Heart left ventricle (tissue), 16 donors: Measurements from ENCODE around the gene PTPRC. TPM values are rescaled to one million over a fixed set of nuclear protein-coding genes. Genes with fewer than 3 reads are reported as not detected.

Experiments used
- ATAC-seq, 4 donors: fragments of 200-7000 bp; cut with Tn5 transposase; one replicate each; pipeline ENCODE4 v1.9.1; 2020 to 2022; ENCODE audit warnings: moderate library complexity in 4 of 4, mild to moderate bottlenecking in 3 of 4, moderate number of reproducible peaks in 1 of 4
- DNase-seq, 5 donors: peaks; one replicate each; pipeline ENCODE4 v3.0.0-alpha.2; 2020
- H3K27ac ChIP-seq, 12 donors: fragments of 200-600 bp; sonication (generic) in 4 of 12; one replicate each; pipeline versions ENCODE4 v1.5.0 to v1.8.0; 2016 to 2022; ENCODE audit warnings: mild to moderate bottlenecking in 2 of 12
- H3K27me3 ChIP-seq, 9 donors: fragments of 200-600 bp; sonication (generic) in 2 of 9; one replicate each; pipeline versions ENCODE4 v1.5.1 to v1.8.0; 2016 to 2022; ENCODE audit warnings: mild to moderate bottlenecking in 3 of 9
- H3K36me3 ChIP-seq, 9 donors: fragments of 200-600 bp; sonication (generic) in 2 of 9; one replicate each; pipeline versions ENCODE4 v1.5.0 to v1.8.0; 2018 to 2022; ENCODE audit warnings: mild to moderate bottlenecking in 2 of 9
- H3K4me1 ChIP-seq, 12 donors: fragments of 200-600 bp; sonication (generic) in 4 of 12; one replicate each; pipeline versions ENCODE4 v1.5.0 to v1.8.0; 2016 to 2022; ENCODE audit warnings: mild to moderate bottlenecking in 3 of 12
- H3K4me3 ChIP-seq, 12 donors: fragments of 200-600 bp; sonication (generic) in 4 of 12; one replicate each; pipeline versions ENCODE4 v1.5.0 to v1.8.0; 2017 to 2022; ENCODE audit warnings: mild to moderate bottlenecking in 9 of 12, moderate library complexity in 4 of 12
- H3K9me3 ChIP-seq, 12 donors: fragments of 200-600 bp; sonication (generic) in 4 of 12; one replicate each; pipeline versions ENCODE4 v1.5.0 to v1.8.0; 2016 to 2022; ENCODE audit warnings: mild to moderate bottlenecking in 1 of 12
- POLR2A ChIP-seq, 2 donors: fragments of 450-650 bp; IDR thresholded peaks; one replicate each; pipeline ENCODE4 v1.6.1; 2017; ENCODE audit warnings: antibody characterized with exemption in 2 of 2, mild to moderate bottlenecking in 2 of 2, moderate library complexity in 2 of 2
- WGBS, 4 donors: extraction: QIAGEN DNeasy Blood & Tissue Kit in 2 of 4; methylation state at CpG; one replicate each; pipeline versions ENCODE4 v1.1.5 to v1.1.7; 2013 to 2018; 5-methylcytosine and 5-hydroxymethylcytosine counted together
- intact Hi-C, 10 donors: fragments of 100-400 bp; cut with DNase I; formaldehyde crosslinking; loops; one replicate each; pipeline versions ENCODE4 v1.11.1 to v1.14.2; 2022
- polyA plus RNA-seq, 2 donors: library from polyadenylated mRNA; stranded (reverse); fragments of 200-250 nt; gene quantifications; one replicate each; pipeline ENCODE4 v1.2.3, GENCODE V29; 2013
- total RNA-seq, 9 donors: library from RNA; depleted of rRNA in 2 of 9; stranded (reverse); fragments of >200 nt in 2 of 9; fragmentation: NEBNext Ultra II Directional in 3 of 9; extraction: Animal tissue kit (Norgen Biotek cat#: 25700) in 3 of 9; gene quantifications; one replicate each; pipeline versions ENCODE4 v1.1.0 to v1.2.4, GENCODE V29; 2016 to 2023
- TF ChIP-seq, protein P1 (sequence below), 12 donors: fragments of 200-600 bp; sonication (generic) in 4 of 12; IDR thresholded peaks; one replicate each; pipeline versions ENCODE4 v1.5.0 to v1.8.0; 2018 to 2022; ENCODE audit warnings: antibody characterized with exemption in 12 of 12, mild to moderate bottlenecking in 5 of 12
- donor health status: ischemic (EF 13 %, LVEDD 7.1; RV severe dilation, severe dysfunction).
- donor health status: healthy with polysubstance abuse.
- donor health status: DM: no; HTN: yes; CAD: no.
- donor health status: DM: no; HTN: no; CAD: no.
- donor health status: ischemic (EF 25% LVEDD 6.9; RV normal size, moderate dysfunction).
- donor health status: ischemic (EF 25% LVEDD 5.7; RV mildly dilated, moderate dysfunction).
- donor health status: healthy.
- donor health status: DM: yes; HTN: yes; CAD: no.
- donor health status: ischemic (EF 35%, LVEDD 5.7; RV mildly dilated, moderate dysfunction).
- donor health status: nonischemic (EF 11% LVEDD 7.7; RV severe dilation, severe dysfunction).
- donor health status: DM: yes; HTN: yes; CAD: no.
- donor health status: PGD.
- donor health status: ischemic (EF 29% LVEDD 5.4; RV normal size, mild dysfunction).
- donor health status: nonischemic (EF 23%, LVEDD 6.1; RV moderate dilation, normal function).

PTPRC gene
- total and polyA plus RNA-seq, 11 donors = 0.65 to 99.3 (median 4.4) TPM

GRCh38 chr1:198607714-198608113 lies 31.1 kb upstream of the PTPRC start:
- H3K27me3 ChIP-seq = no peaks in the 10 kb centered on the region
- peaks cover 0 to 12% (median 0%) of the 10 kb centered on the region in 12 donors for H3K4me1 ChIP-seq
- WGBS, 4 donors = 81 to 88% (median 84%) methylated on average over 2 of the region's 2 CpGs
- H3K36me3 ChIP-seq = no peaks in the 10 kb centered on the region
- ATAC-seq (no peak), DNase-seq (no peak)
- H3K4me3 ChIP-seq = no peak overlapping the region
- TF ChIP-seq POLR2A (IDR thresholded peaks at IDR 0.05) = no peak
- TF ChIP-seq, protein P1, sequence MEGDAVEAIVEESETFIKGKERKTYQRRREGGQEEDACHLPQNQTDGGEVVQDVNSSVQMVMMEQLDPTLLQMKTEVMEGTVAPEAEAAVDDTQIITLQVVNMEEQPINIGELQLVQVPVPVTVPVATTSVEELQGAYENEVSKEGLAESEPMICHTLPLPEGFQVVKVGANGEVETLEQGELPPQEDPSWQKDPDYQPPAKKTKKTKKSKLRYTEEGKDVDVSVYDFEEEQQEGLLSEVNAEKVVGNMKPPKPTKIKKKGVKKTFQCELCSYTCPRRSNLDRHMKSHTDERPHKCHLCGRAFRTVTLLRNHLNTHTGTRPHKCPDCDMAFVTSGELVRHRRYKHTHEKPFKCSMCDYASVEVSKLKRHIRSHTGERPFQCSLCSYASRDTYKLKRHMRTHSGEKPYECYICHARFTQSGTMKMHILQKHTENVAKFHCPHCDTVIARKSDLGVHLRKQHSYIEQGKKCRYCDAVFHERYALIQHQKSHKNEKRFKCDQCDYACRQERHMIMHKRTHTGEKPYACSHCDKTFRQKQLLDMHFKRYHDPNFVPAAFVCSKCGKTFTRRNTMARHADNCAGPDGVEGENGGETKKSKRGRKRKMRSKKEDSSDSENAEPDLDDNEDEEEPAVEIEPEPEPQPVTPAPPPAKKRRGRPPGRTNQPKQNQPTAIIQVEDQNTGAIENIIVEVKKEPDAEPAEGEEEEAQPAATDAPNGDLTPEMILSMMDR (IDR thresholded peaks at IDR 0.05) = no peak
- intact Hi-C loops = no loop called here
- no peaks in the 10 kb centered on the region for H3K9me3 ChIP-seq
- H3K27ac ChIP-seq = no peak overlapping the region

GRCh38 chr1:198610362-198610761 lies 28.5 kb upstream of the PTPRC start:
- TF ChIP-seq POLR2A (IDR thresholded peaks at IDR 0.05) = no peak
- TF ChIP-seq, protein P1 (IDR thresholded peaks at IDR 0.05) = no peak
- 60 to 70% (median 68%) methylated on average over 1 of the region's 1 CpG for WGBS, 4 donors
- H3K4me1 ChIP-seq = peaks cover 0 to 17% (median 0%) of the 10 kb centered on the region in 12 donors
- H3K4me3 ChIP-seq = no peak overlapping the region
- no peaks in the 10 kb centered on the region for H3K27me3 ChIP-seq
- intact Hi-C loops = no loop called here
- no peaks in the 10 kb centered on the region for H3K9me3 ChIP-seq
- no peak overlapping the region for H3K27ac ChIP-seq
- H3K36me3 ChIP-seq = no peaks in the 10 kb centered on the region
- ATAC-seq (no peak), DNase-seq (no peak)

DNA sequence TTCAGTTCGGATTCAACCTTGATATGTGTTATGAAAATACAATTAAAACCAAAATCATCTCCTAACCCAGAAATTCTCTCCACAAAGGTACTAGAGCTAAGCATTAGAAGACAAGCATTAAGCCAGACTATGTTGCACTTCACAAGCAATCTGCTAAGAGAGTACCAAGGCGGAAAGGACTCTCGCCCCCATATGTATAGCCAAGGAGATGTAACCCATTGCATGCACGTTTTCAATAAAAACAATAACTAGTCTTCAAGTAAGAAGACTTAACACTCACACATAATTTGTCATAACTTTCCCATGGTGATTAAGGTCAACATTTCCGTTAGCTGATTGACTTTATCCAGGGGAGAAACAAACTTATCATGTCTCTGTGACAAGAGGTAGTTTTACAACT lies 27.6 kb upstream of the PTPRC start:
- intact Hi-C loops = no loop called here
- 80 to 92% (median 85%) methylated on average over 5 of the region's 5 CpGs for WGBS, 4 donors
- no peaks in the 10 kb centered on the region for H3K27me3 ChIP-seq
- H3K4me1 ChIP-seq = peaks cover 0 to 25% (median 0%) of the 10 kb centered on the region in 12 donors
- H3K9me3 ChIP-seq = no peaks in the 10 kb centered on the region
- peak overlapping the region in 1 of 12 donors; percentile 87 for H3K27ac ChIP-seq
- no peaks in the 10 kb centered on the region for H3K36me3 ChIP-seq
- no peak for ATAC-seq
- H3K4me3 ChIP-seq = no peak overlapping the region
- DNase-seq = no peak
- TF ChIP-seq, protein P1 (IDR thresholded peaks at IDR 0.05) = no peak
- no peak for TF ChIP-seq POLR2A (IDR thresholded peaks at IDR 0.05)

- ATAC-seq = no peak
- WGBS, 4 donors = 80 to 85% (median 83%) methylated on average over 6 of the region's 6 CpGs
- Histone ChIP-seq H3K4me3 (peak overlapping the region in 1 of 12 donors; percentile 31), H3K27me3 (no peaks in the 10 kb centered on the region), H3K36me3 (no peaks in the 10 kb centered on the region), H3K4me1 (peaks cover 0 to 26% (median 0%) of the 10 kb centered on the region in 12 donors), H3K27ac (peak overlapping the region in 1 of 12 donors; percentile 87), H3K9me3 (no peaks in the 10 kb centered on the region)
- intact Hi-C loops = no loop called here
- DNase-seq = no peak
- TF ChIP-seq, protein P1 (IDR thresholded peaks at IDR 0.05) = no peak
- TF ChIP-seq POLR2A (IDR thresholded peaks at IDR 0.05) = no peak
Measured at GRCh38 chr1:198612471-198613260, 26.2 kb upstream of the PTPRC start.
